Thyroid gland (tissue), 4 donors: Measurements from ENCODE around the gene TPCN1. TPM values are rescaled to one million over a fixed set of nuclear protein-coding genes. Genes with fewer than 3 reads are reported as not detected.

Experiments used
- DNase-seq, 2 donors: peaks; one replicate each; pipeline ENCODE4 v3.0.0-alpha.2; 2019
- H3K27ac ChIP-seq, 3 donors: fragments of 200-600 bp; sonication (generic); 1 replicate in 2 of 3; 2 replicates in 1 of 3; pipeline ENCODE4 v1.5.1; 2016 to 2019; ENCODE audit warnings: mild to moderate bottlenecking in 1 of 3, moderate library complexity in 1 of 3
- H3K27me3 ChIP-seq: fragments of 200-600 bp; sonication (generic); one replicate; pipeline ENCODE4 v1.5.1; 2019
- H3K36me3 ChIP-seq, 2 donors: fragments of 200-600 bp; sonication (generic); one replicate each; pipeline ENCODE4 v1.5.1; 2016 to 2019
- H3K4me1 ChIP-seq, 2 donors: fragments of 200-600 bp; sonication (generic); one replicate each; pipeline ENCODE4 v1.5.1; 2017 to 2019
- H3K4me3 ChIP-seq, 3 donors: fragments of 200-600 bp; sonication (generic); replicated peaks in 1 of 3; 1 replicate in 2 of 3; 2 replicates in 1 of 3; pipeline ENCODE4 v1.5.1; 2016; ENCODE audit warnings: mild to moderate bottlenecking in 1 of 3
- H3K9me3 ChIP-seq: fragments of 200-600 bp; sonication (generic); one replicate; pipeline ENCODE4 v1.5.1; 2017
- CTCF ChIP-seq, 6 experiments: fragments of 200-600 bp in 3 of 6; fragments of 450-650 bp in 3 of 6; sonication (generic) in 3 of 6; IDR thresholded peaks; one replicate each; pipeline ENCODE4 v1.5.1; 2016 to 2019; ENCODE audit warnings: antibody characterized with exemption in 6 of 6, mild to moderate bottlenecking in 2 of 6, inconsistent platforms in 1 of 6, moderate library complexity in 1 of 6
- POLR2A ChIP-seq, 2 donors: fragments of 450-650 bp; IDR thresholded peaks; one replicate each; pipeline ENCODE4 v1.6.1; 2017; ENCODE audit warnings: antibody characterized with exemption in 2 of 2, mild to moderate bottlenecking in 2 of 2, moderate library complexity in 1 of 2
- WGBS, 2 donors: methylation state at CpG; one replicate each; pipeline ENCODE4 v1.1.5; 2017; 5-methylcytosine and 5-hydroxymethylcytosine counted together
- intact Hi-C: fragments of 100-400 bp; cut with DNase I; formaldehyde crosslinking; loops from one replicate; pipeline ENCODE4 v1.15.1; 2023
- total RNA-seq, 4 donors: library from RNA; depleted of rRNA; stranded (reverse); fragments of >200 nt; gene quantifications; one replicate each; pipeline ENCODE4 v1.2.3, GENCODE V29; 2016

The TPCN1 gene
- total RNA-seq, 4 donors from 2014 or later: 58.3 to 135 (median 109) TPM

DNA sequence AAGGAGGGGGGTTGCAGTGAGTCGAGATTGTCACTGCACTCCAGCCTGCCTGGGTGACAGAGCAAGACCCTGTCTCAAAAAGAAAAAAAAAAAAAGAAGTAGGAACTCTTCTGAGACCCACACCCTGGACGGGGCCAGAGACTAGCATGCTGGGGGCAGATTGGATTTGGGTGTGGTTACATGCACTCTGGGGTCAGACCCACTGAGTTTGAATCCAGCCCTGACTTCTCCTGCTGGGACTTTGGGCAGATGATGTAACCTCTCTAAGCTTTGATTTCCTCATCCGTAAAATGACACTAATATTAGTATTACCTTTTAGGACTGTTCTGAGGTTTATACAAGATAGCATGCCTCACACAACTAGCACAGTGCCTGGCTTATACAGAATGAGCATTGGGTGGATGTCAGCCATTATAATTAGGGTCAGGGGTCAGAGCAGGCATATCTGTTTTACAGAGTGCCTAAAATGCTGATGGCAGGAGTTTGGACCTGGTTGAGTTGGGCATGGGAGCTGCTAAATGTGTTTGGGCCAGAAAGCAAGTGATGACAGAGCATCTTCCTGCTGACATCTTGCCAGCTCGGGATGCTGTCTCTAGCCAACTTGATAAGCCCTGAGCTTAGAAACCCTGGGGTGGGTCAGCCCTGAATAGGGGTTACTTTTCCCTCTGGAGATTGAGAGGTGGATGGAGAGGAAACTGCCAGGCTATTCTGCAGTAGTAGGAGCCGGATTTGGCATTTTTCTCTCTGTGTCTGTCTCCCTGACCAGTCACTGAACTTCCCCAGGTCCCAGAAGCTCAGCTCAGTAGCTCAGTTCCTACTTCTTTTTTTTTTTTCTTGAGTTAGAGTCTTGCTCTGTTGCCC lies 15.5 kb downstream of the TPCN1 start:
- Histone ChIP-seq H3K4me3 (no peak overlapping the region), H3K27ac (peak overlapping the region; percentile 94 to 98 (median 96)), H3K27me3 (no peaks in the 10 kb centered on the region), H3K36me3 (peaks cover 2 to 7% of the 10 kb centered on the region in 2 donors), H3K4me1 (peaks cover 96 to 99% of the 10 kb centered on the region in 2 donors), H3K9me3 (no peaks in the 10 kb centered on the region)
- DNase-seq: peak in 1 of 2 donors; percentile 2
- TF ChIP-seq POLR2A (IDR thresholded peaks at IDR 0.05) (no peak), CTCF (IDR thresholded peaks at IDR 0.05) (no peak)
- 74 to 75% methylated on average over 5 of the region's 5 CpGs for WGBS, 2 donors
- intact Hi-C loops: no loop called here

- peak overlapping the region; percentile 94 to 98 (median 96) for H3K27ac ChIP-seq
- H3K4me3 ChIP-seq: no peak overlapping the region
- TF ChIP-seq POLR2A (IDR thresholded peaks at IDR 0.05): no peak
- TF ChIP-seq CTCF (IDR thresholded peaks at IDR 0.05): no peak
- DNase-seq: peak in 1 of 2 donors; percentile 2
- H3K4me1 ChIP-seq: peaks cover 97 to 99% of the 10 kb centered on the region in 2 donors
- H3K27me3 ChIP-seq: no peaks in the 10 kb centered on the region
- 76 to 80% methylated on average over 4 of the region's 4 CpGs for WGBS, 2 donors
- intact Hi-C loops: no loop called here
- no peaks in the 10 kb centered on the region for H3K9me3 ChIP-seq
- peaks cover 0 to under 1% of the 10 kb centered on the region in 2 donors for H3K36me3 ChIP-seq
Observed at GRCh38 chr12:113237748-113238147, 16.5 kb downstream of the TPCN1 start.

- intact Hi-C loops: no loop called here
- Histone ChIP-seq H3K27ac (peak overlapping the region; percentile 94 to 98 (median 96)), H3K9me3 (no peaks in the 10 kb centered on the region), H3K27me3 (no peaks in the 10 kb centered on the region), H3K4me1 (peaks cover 98 to 99% of the 10 kb centered on the region in 2 donors), H3K36me3 (no peaks in the 10 kb centered on the region), H3K4me3 (no peak overlapping the region)
- TF ChIP-seq CTCF (IDR thresholded peaks at IDR 0.05) (no peak), POLR2A (IDR thresholded peaks at IDR 0.05) (no peak)
- DNase-seq: peak in 1 of 2 donors; percentile 10
- 65 to 74% methylated on average over 3 of the region's 3 CpGs for WGBS, 2 donors
Observed at GRCh38 chr12:113238309-113238708, 17.0 kb downstream of the TPCN1 start.

DNA sequence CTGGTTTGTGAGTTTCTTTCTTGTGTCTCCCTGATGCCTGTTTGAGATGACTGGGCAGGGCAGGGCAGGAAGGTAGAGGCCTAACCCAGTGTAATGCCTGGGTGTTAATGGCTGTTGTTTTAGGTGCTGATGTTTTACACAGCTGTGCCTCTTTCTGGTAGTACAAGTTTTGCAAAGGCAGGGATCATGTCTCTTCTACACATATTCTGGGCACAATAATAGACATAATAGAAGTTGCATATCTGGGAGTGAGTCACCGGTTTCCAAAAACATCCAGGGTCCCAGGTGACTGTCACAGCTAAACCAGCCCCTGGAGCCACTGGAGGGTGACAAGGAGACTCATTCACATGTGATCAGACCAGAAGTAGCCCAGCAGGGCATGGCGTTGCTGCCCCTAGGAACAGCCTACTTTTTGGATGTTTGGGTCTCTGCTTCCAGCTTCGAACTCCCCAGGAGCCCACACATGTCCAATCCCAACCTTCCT lies 18.1 kb downstream of the TPCN1 start:
- peaks cover 98 to 99% of the 10 kb centered on the region in 2 donors for H3K4me1 ChIP-seq
- peak; percentile 81 to 86 for DNase-seq
- intact Hi-C loops: no loop called here
- 32 to 38% methylated on average over 3 of the region's 3 CpGs for WGBS, 2 donors
- H3K27ac ChIP-seq: peak overlapping the region; percentile 94 to 98 (median 96)
- no peak overlapping the region for H3K4me3 ChIP-seq
- no peaks in the 10 kb centered on the region for H3K36me3 ChIP-seq
- no peak for TF ChIP-seq POLR2A (IDR thresholded peaks at IDR 0.05)
- TF ChIP-seq CTCF (IDR thresholded peaks at IDR 0.05): no peak
- no peaks in the 10 kb centered on the region for H3K27me3 ChIP-seq
- H3K9me3 ChIP-seq: no peaks in the 10 kb centered on the region

- intact Hi-C loops: no loop called here
Observed at GRCh38 chr12:113239811-113240331, 18.6 kb downstream of the TPCN1 start.

More at GRCh38 chr12:113239811-113240331, 18.6 kb downstream of the TPCN1 start:
- peak; percentile 88 to 93 for DNase-seq
- Histone ChIP-seq H3K4me1 (peaks cover 98 to 99% of the 10 kb centered on the region in 2 donors), H3K27me3 (no peaks in the 10 kb centered on the region), H3K9me3 (no peaks in the 10 kb centered on the region), H3K4me3 (no peak overlapping the region), H3K36me3 (no peaks in the 10 kb centered on the region), H3K27ac (peak overlapping the region; percentile 94 to 98 (median 96))
- WGBS, 2 donors: 16 to 24% methylated on average over 12 of the region's 12 CpGs
- peak in 1 of 2 donors; percentile 22 for TF ChIP-seq POLR2A (IDR thresholded peaks at IDR 0.05)
- TF ChIP-seq CTCF (IDR thresholded peaks at IDR 0.05): no peak
